ENCODE data around the gene CTAGE6.
"Not testable (repeated sequence)": the region's sequence is repeated elsewhere in the genome, so short reads cannot be mapped to it uniquely, and the experiment has no call there.

GRCh38 chr7:143715543-143716193, 41.8 kb downstream of the CTAGE6 start:
- TF ChIP-seq CTCF (conservative IDR thresholded peaks at IDR 0.05; ENCODE audit: low read depth, low read length); EZH2 (IDR thresholded peaks at IDR 0.05; ENCODE audit: low read length, unreplicated experiment): not testable (repeated sequence)
